Panc1 (cell line): ENCODE measurements around the gene SDC3. TPM values are rescaled to one million over a fixed set of nuclear protein-coding genes. Genes with fewer than 3 reads are reported as not detected.

Experiments used
- ATAC-seq: fragments of 200-7000 bp; cut with Tn5 transposase; 2 replicates; pipeline ENCODE4 v1.9.1; 2020; ENCODE audit warnings: mild to moderate bottlenecking, moderate library complexity
- BruUV-seq: library from RNA; stranded (reverse); fragments of 400-500 nt; replicated peaks from 2 replicates; lab custom pipeline; 2021; lab: Mats Ljungman, UMichigan
- CTCF ChIA-PET: fragments of 300-600 bp; sonication (Branson Sonifier 250); formaldehyde crosslinking; loops from one replicate; lab custom pipeline; 2022; ENCODE audit warnings: antibody characterized with exemption; lab: Charles Lee
- POLR2A ChIA-PET: fragments of 300-600 bp; sonication (Branson Sonifier 250); formaldehyde crosslinking; loops from one replicate; lab custom pipeline; 2022; ENCODE audit warnings: antibody characterized with exemption; lab: Charles Lee
- DNase-seq: peaks from one replicate; pipeline ENCODE4 v3.0.0-alpha.2; 2010; ENCODE audit warnings: low read depth, low spot score
- H3K27ac ChIP-seq: 2 replicates; pipeline ENCODE4 v1.5.1; 2011; ENCODE audit warnings: mild to moderate bottlenecking, low read length, inconsistent platforms
- H3K27me3 ChIP-seq: fragments of 200-500 bp; sonication (Bioruptor generic); 2 replicates; pipeline ENCODE4 v1.6.0; 2014; ENCODE audit warnings: low read length, inconsistent platforms; ENCODE audit not compliant: control insufficient read depth, insufficient read depth
- H3K36me3 ChIP-seq: fragments of 200-500 bp; sonication (Bioruptor generic); 2 replicates; pipeline ENCODE4 v1.5.1; 2014; ENCODE audit warnings: inconsistent platforms, mild to moderate bottlenecking, low read length, moderate library complexity; ENCODE audit not compliant: control insufficient read depth, insufficient read depth
- H3K4me1 ChIP-seq: 2 replicates; pipeline ENCODE4 v1.5.1; 2011; ENCODE audit warnings: inconsistent platforms, mild to moderate bottlenecking, low read length, moderate library complexity; ENCODE audit not compliant: control insufficient read depth, insufficient read depth
- H3K4me3 ChIP-seq, 2 experiments: 2 replicates each; pipeline ENCODE4 v1.5.1; 2011 to 2012; ENCODE audit warnings: low read depth in 2 of 2, low read length in 2 of 2, mild to moderate bottlenecking in 2 of 2, inconsistent platforms in 1 of 2, moderate library complexity in 1 of 2
- H3K9me3 ChIP-seq: fragments of 200-500 bp; sonication (Bioruptor generic); 2 replicates; pipeline ENCODE4 v1.5.1; 2014; ENCODE audit warnings: low read depth, mild to moderate bottlenecking, inconsistent platforms, low read length, moderate library complexity; ENCODE audit not compliant: control insufficient read depth, insufficient read depth
- CTCF ChIP-seq: fragments of 450-650 bp; IDR thresholded peaks from 2 replicates; pipeline ENCODE4 v1.5.1; 2017; ENCODE audit warnings: mild to moderate bottlenecking
- POLR2AphosphoS5 ChIP-seq: IDR thresholded peaks from 2 replicates; pipeline ENCODE4 v1.6.1; 2012; ENCODE audit warnings: mild to moderate bottlenecking, low read depth, low read length, moderate library complexity
- REST ChIP-seq, 2 experiments: IDR thresholded peaks; 2 replicates each; pipeline ENCODE4 v1.6.1; 2011 to 2012; ENCODE audit warnings: low read depth in 2 of 2, control low read depth in 1 of 2, low read length in 1 of 2, mild to moderate bottlenecking in 1 of 2, moderate library complexity in 1 of 2; ENCODE audit not compliant: insufficient read depth in 1 of 2
- SIN3A ChIP-seq: IDR thresholded peaks from 2 replicates; pipeline ENCODE4 v1.6.1; 2012; ENCODE audit warnings: low read depth, mild to moderate bottlenecking, low read length, moderate library complexity, borderline replicate concordance; ENCODE audit not compliant: insufficient read depth
- TCF7L2 ChIP-seq: IDR thresholded peaks from 2 replicates; pipeline ENCODE4 v1.6.1; 2011; ENCODE audit warnings: mild to moderate bottlenecking, low read depth, low read length, inconsistent platforms
- in situ Hi-C: cut with HindIII; loops from 2 replicates; pipeline ENCODE4 v1.10.0; 2016; ENCODE audit warnings: low sequenced_read_pairs, low pct_unique_long_range_greater_than_20kb
- intact Hi-C: fragments of 100-400 bp; cut with micrococcal nuclease; formaldehyde crosslinking; loops from one replicate; pipeline ENCODE4 v1.10.0; 2022; ENCODE audit not compliant: unreplicated experiment
- total RNA-seq: library from RNA; stranded (reverse); gene quantifications from one replicate; pipeline ENCODE4 v1.2.1, GENCODE V29; 2021; ENCODE audit not compliant: unreplicated experiment

The SDC3 gene
- total RNA-seq, 1 experiment from 2014 or later, result 36.1 TPM

GRCh38 chr1:30899577-30900389 lies 8.8 kb downstream of the SDC3 start:
- in situ Hi-C loops, result loop anchor here (25.0 kb wide), 1 partner anchor 87 kb away; no protein-coding TSS in a partner anchor
- Histone ChIP-seq H3K36me3 (no peaks in the 10 kb centered on the region), H3K27me3 (no peaks in the 10 kb centered on the region), H3K4me1 (peaks cover 17% of the 10 kb centered on the region), H3K4me3 (no peak overlapping the region), H3K9me3 (no peaks in the 10 kb centered on the region), H3K27ac (no peak overlapping the region)
- no peak for TF ChIP-seq REST (IDR thresholded peaks at IDR 0.05; ENCODE audit: insufficient read depth in 1 of 2, low read depth in 2 of 2, low read length in 1 of 2)
- TF ChIP-seq POLR2AphosphoS5, result no peak
- no peak for TF ChIP-seq TCF7L2
- TF ChIP-seq SIN3A, result no peak
- TF ChIP-seq CTCF, result no peak
- no peak for ATAC-seq
- CTCF ChIA-PET, result no interaction called here
- no peak for DNase-seq
- POLR2A ChIA-PET, result no interaction called here
- intact Hi-C loops, result no loop called here
- BruUV-seq, result no TSS peak

- Histone ChIP-seq H3K27ac (no peak overlapping the region), H3K4me3 (no peak overlapping the region), H3K9me3 (no peaks in the 10 kb centered on the region), H3K36me3 (no peaks in the 10 kb centered on the region), H3K4me1 (peaks cover 17% of the 10 kb centered on the region), H3K27me3 (no peaks in the 10 kb centered on the region)
- TF ChIP-seq SIN3A (no peak), CTCF (no peak), REST (IDR thresholded peaks at IDR 0.05; ENCODE audit: insufficient read depth in 1 of 2, low read depth in 2 of 2, low read length in 1 of 2) (no peak), TCF7L2 (no peak), POLR2AphosphoS5 (no peak)
- ATAC-seq (no peak), DNase-seq (no peak)
- in situ Hi-C loops (no loop called here), intact Hi-C loops (no loop called here)
- BruUV-seq, result no TSS peak
- ChIA-PET POLR2A (no interaction called here), CTCF (no interaction called here)
Measured at GRCh38 chr1:30898031-30898815, 10.3 kb downstream of the SDC3 start.
